NOMO-1 treated with DMSO at 0.1 percent for 48 hours (cell line): Measurements from ENCODE around the gene ARHGEF12.

Experiments
- DNase-seq: peaks from one replicate; lab custom pipeline; 2025; ENCODE audit not compliant: unreplicated experiment; lab: John Stamatoyannopoulos, UW

ARHGEF12 gene, protein sequence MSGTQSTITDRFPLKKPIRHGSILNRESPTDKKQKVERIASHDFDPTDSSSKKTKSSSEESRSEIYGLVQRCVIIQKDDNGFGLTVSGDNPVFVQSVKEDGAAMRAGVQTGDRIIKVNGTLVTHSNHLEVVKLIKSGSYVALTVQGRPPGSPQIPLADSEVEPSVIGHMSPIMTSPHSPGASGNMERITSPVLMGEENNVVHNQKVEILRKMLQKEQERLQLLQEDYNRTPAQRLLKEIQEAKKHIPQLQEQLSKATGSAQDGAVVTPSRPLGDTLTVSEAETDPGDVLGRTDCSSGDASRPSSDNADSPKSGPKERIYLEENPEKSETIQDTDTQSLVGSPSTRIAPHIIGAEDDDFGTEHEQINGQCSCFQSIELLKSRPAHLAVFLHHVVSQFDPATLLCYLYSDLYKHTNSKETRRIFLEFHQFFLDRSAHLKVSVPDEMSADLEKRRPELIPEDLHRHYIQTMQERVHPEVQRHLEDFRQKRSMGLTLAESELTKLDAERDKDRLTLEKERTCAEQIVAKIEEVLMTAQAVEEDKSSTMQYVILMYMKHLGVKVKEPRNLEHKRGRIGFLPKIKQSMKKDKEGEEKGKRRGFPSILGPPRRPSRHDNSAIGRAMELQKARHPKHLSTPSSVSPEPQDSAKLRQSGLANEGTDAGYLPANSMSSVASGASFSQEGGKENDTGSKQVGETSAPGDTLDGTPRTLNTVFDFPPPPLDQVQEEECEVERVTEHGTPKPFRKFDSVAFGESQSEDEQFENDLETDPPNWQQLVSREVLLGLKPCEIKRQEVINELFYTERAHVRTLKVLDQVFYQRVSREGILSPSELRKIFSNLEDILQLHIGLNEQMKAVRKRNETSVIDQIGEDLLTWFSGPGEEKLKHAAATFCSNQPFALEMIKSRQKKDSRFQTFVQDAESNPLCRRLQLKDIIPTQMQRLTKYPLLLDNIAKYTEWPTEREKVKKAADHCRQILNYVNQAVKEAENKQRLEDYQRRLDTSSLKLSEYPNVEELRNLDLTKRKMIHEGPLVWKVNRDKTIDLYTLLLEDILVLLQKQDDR (N-terminal part only)

DNA sequence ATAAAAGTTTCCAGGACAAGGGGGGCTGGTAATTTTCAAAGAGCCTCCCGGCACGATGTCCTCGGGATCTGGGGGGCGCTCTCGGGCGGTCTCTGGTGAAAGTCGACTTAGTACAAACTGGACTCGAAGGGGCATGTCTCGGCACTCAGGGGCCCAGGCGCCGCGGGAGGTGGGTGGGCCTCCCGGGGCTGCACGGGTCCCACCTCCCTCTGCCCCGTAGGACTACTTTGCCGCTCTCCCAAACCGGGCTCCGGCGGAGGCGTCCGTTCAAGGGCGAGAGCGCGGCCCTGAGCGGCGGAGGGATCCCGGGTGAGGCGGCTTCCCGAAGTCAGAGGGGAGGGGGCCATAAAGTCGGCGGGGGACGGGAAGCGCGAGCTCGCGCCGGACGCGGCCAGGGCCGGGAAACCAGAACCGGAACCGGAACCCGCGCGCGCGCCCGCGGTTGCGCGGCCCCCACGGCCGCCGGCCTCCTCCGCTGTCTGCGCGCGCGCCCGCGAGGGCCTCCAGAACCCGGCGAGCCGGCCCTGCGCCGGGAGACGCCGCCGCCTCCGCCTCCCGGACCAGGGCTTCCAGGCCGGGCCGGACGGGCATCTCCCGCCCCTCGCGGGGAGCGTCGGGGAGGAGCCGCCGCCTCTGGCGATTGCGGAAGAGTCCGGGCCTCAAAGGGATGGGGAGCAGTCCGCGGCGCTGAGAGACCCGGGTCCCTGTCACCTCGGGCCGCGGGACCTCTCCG is at the start of gene ARHGEF12:
TSS of gene ARHGEF12 (plus strand) at position 506 of the 733 bp plus-strand sequence. CDS start 831 bp downstream, outside the sequence.
- DNase-seq, result peak; percentile 11

DNA sequence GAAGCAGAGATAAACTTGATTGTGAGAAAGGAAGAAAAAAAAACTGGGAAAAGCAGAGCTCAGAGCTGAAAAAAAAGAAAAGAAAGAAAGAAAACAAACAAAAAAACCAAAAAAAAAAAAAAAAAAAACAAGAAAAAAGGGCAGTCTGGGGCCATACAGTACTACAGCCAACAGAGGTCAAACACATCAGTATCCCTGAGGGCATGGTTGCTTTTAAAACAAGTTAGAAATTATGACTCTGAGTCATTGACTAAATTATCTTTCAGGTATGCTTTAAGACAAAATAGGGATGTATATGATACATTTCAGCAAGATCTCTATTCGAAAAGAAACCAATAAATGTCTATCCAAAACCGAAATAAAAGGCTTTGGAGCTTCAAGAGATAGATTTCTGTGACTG is 48.2 kb upstream of the ARHGEF12 start:
- no peak for DNase-seq

DNA sequence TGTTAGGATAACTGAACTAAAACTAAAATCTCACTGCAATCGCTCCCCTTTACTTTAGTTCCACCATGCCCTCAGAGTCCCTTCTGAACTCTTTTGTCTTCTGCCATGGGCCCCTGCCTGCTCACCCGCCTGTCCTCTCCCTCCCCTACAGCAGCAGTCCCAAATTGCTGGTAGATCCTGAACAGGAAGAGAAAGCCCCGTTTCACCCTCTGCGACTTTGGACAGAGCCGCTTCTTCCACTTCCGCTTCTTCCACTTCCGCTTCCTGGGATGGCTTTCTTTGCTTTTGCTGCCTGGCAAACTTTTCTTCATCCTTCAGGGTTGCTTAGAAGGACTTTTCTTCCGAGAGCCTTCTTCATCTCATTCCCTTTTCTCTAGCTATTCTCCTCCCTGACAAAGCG is 46.8 kb upstream of the ARHGEF12 start:
- peak; percentile 18 for DNase-seq

DNA sequence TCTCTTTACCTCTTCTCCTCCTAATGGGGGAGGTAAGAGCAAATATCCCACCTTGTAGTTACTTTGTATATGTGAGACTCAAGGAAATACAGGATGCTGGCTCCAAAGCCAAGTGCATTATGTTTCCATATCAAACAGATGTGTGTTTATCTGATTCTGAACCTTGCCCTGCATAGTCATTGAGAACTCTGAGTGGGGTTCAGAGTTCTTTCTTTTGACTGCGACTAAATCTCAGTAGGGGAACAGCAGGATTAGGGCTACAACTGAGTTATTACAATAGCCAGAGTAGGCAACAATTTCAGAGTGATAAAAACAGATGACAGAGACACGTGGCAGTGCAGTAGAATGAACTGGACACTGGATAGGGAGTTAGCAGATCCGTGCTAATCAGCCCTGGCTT is 45.3 kb upstream of the ARHGEF12 start:
- DNase-seq, result no peak

DNA sequence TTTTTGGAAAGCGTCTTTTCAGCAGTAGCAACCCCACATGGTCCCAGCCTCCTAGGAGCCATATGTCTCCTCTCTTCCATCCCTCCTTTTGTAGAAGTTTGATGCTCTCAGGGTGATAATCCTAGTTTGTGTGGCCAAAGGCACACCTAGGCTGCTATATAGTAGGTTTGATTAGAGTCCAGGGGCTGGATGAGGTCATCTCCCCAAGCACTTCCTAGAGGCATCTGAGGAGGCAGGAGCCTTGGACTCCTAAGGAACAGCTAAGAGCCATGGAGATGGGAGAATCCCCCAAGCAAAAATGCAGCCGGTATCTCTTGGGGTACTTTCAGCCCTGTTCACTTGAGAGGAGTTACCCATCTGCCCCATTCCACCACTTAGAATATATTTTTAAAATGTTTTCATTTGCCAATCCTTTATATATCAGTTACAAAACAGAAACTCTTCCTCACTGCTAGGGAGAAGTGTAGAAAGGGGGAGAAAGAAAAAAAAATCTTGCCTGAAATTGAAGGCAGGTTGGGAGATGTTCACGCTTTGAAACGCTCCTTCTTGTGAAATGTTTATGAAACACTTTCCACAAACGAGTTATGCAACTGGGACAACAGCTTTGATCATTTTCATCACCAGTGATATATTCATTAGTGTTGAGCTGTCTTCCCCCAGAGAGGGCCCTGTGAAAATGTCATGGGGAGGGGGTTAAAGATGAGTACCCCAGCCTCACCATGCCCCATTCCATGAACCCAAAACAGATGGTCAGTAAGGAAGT is 43.0 kb upstream of the ARHGEF12 start:
- peak; percentile 70 for DNase-seq

DNA sequence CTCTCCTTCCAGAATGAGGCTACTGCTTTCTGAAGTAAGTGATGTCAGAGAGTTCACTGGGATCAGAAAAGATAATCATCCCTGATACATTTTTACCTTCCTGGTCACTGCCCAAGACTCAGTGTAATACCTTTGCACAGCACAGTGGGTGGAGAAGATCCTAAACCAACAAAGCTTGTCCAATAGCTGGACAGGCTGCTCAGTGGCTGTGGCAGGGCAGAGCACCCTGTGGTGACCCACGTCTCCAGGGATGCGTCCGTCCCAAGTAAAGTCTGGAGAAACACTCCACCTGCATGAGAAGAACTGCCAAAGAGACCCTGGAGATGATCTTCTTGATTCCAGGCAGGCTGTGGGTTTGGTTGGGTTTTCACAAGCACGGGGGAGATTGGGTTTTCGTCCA is 42.1 kb upstream of the ARHGEF12 start:
- DNase-seq, result no peak

DNA sequence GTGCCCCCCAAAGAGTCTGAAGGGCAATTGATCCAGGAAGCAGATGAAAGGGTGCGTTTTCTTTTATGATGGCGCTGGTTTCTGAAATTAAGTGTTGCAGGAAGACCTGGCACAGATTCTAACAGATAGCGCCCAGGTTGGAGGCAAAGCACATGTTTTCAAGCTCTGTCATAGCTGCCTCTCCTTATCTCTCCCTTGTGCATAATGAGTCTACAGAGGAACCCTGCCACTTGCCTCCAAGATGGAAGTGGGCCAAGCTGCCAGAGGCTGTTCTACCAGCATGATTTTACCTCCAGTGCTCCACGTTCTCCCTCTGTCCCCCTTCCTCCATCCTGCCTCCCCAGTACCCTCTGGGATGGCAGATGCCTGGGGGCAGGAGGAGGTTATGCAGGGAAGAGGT is 41.1 kb upstream of the ARHGEF12 start:
- no peak for DNase-seq

DNA sequence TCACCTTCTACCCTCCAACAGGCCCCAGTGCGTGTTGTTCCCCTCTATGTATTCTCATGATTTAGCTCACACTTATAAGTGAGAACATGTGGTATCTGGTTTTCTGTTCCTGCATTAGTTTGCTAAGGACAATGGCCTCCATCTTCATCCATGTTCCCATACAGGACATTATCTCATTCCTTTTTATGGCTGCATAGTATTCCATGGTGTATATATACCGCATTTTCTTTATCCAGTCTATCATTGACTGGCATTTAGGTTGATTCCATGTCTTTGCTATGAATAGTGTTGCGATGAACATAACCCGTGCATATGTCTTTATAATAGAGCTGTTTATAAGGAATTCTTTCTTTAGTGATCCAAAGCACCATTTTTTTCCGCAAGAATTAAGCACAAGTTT is 39.7 kb upstream of the ARHGEF12 start:
- DNase-seq, result no peak

DNA sequence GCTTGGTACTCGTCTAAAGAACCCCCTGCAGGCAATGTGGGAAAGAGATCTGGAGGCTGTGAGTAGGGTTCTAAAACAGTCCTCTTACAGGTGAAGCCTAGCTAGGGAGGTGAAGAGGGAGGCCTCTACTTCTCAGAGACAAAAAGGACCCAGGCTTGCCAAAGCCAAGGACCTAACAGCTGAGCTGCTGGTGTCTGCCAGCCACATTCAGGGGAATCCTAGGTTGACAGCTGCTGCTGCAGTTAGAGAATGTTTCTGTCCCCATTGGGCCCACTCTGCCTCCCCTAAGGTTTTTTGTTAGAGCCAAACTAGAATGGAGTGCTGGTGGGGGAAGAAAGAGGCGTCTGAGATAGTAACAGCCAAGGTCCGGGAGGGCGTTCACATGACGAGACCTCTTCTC is 37.8 kb upstream of the ARHGEF12 start:
- DNase-seq, result no peak

DNA sequence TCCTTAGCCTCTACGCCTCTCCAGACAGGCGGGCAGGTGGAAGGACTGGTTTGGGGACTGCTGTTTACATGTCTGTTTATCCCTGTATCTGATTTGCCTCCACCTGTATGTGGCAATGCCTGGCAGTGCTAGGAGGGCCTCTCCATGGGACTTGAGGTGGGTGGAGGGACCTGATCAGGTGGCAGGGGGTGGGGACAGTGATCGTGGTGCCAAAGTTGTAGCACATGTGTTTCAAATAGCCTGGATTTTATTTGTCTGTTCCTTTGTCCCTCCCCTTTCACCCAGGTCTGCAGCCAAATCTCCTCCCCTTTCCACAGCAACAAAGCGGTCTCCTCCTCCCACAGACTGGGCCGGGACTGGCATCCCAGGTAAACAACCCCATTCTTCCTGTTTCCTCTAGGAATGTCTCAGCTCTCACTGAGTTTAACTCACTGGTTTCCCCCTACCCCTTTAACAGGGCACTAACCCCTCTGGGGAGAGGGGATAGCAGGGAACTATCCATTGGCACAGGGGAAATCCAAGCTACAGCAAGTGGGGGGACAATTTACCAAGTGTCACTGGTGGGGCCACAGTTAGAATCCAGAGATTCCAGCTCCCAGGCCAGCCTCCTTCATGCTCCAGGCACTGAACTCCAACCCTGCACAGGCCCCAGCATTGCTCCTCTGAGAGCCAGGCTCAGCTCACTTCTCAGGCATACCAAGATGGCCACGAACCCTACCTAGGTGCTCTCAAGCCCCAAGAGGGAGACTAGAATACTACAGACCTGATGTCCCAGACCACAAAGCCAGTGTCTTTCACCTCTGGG is 34.0 kb upstream of the ARHGEF12 start:
- DNase-seq, result no peak

DNA sequence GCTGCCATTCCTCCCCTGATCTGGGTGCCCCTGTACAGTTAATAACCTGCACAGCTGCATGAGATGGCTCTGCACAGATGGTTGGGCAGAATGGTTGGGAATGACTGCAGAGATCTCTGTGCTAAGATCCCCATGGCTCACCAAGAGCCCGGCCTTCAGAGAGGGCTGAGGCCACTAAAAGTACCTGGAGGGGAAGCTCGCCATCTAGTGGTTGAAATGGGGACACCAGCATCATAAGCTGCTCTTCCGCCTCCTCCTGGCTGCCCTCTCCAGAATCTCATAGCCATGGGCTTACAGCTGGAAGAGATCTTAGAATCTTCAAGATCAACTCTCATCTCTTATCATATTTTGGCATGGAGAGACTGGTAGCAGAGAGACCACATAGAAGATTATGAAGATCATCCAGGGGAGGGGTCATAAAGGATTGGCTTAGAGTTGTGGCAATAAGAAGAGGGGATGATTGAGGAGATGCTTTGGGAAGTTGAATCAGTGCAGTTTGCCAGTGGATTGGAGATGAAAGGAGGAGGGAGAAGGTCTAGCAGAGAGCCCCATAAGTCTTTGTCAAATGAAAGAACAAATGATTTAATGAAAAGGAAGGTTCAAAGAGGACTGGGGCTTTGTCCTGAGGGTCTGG is 33.1 kb upstream of the ARHGEF12 start:
- DNase-seq, result peak; percentile 62

DNA sequence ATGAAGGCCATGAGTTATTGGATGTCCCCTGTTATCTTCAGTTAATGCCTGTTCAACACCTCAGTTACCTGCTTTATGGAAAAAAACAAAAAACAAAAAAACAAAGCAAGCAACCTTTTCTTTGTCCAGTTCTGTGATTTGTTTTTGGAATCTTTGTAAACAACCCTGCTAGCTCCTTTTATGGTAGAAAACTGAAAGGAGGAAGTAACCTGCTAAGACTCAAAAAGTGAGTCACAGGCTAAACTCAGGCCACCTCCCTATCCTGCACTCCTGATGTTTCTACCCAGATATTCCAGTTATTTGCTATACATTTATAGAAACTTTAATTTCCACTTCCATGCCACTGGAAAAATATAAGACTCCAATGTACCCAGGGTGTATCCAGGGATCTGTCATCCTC is 31.7 kb upstream of the ARHGEF12 start:
- peak; percentile 15 for DNase-seq

DNA sequence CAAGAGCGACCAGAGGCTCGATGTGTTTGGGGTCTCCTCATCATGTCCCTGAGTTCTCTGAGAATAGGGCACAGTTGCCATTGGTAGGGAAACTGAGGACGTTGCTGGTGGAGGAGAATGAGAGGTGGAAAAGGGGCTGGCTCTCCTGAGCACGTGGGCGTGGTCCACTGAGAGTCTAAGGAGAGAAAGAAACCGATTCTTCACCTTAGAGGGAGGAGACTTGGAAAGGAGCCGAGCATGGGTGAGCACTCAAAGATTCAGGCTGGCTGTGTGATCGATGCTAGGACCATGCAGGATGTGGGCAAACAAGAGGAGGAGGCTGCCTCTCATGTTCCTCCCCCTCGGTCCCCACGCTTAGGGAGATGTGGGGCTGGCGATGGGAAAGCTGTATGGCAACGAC is 30.9 kb upstream of the ARHGEF12 start:
- DNase-seq, result no peak

DNA sequence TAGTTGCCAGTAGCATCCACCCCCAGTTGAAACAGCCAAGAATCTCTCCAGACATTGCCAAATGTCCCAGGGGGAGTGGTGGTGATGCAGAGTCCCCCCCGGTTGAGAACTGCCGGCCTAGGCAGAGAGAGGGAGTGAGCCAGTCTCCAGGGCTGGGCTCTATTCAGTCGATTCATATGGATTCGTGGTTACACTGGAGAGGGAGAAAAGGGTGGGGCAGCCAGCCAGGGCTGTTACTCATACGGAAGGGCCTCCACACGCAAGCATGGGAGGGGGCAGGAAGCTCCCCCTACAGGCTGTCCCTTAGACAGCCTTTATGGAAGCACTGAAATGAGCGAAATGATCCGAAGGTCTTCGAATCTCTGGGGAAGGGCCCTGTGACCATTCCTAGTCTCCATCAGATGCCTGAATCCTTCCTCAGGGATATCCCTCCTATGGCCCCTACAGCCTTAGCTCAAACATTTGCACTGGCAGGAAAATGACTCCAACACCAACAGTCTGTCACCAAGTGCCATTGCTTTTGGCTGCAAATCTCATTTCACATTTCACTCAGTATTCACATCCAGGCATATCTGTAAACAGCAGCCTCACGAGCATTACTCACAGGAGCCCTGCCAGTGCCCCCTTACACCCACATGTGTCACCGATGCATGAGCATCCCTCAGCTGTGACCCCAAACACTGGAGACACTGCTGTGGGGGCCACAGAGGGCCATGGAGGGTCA is 29.5 kb upstream of the ARHGEF12 start:
- no peak for DNase-seq

DNA sequence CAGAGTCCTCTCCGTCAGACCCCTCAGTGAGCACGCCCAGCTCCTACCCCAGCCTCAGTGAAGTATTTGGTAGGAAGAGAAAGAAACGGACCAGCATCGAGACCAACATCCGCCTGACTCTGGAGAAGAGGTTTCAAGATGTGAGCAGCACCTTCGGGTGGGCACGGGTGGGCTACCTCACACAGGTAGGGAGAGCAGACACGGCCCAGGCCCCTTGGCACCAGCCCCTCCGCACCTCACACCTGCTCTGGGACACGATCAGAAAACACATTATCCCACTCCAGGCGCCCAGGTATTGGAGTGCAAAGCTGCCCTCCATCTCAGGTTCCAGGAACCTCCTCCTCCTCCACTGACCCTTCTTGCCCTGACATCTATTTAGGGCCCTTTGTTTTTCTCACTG is 28.7 kb upstream of the ARHGEF12 start:
- no peak for DNase-seq

DNA sequence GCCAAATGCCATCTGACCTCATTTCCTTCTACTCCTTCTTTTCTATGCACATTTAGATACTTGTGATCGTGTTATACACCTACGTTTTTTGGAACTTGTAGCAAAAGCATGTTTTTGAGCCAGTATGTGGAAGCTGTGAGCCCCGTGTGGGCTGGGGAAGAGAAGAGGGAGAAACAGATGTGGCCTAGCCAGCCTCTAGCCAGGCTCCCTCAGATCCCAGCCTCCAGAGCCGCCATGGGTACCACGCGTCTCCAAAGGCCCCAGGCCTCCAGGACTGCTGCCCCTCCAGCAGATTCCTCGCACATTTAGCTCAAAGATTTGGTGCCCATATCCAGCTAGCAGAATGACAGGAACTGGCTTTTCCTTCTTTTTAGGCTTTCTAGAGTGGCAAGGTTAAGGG is 28.1 kb upstream of the ARHGEF12 start:
- no peak for DNase-seq

DNA sequence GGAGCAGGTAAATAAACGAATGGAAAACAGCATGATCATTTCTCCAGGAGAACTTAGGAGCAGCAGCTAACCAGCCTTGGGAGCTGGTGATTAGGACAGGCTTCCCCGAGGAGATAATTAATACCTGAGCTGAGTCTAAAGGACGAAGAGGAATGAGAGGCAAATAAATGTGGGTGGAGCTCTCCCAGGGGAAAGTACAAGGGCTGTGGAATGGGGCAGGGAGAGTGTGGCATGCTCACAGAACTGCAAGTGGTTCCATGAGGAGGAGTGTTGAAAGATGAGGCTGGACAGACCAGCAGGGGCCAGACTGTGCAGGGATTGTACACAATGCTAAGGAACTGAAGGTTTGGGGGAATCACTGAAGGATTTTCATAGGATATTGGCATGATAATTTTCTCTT is 25.3 kb upstream of the ARHGEF12 start:
- DNase-seq, result no peak

DNA sequence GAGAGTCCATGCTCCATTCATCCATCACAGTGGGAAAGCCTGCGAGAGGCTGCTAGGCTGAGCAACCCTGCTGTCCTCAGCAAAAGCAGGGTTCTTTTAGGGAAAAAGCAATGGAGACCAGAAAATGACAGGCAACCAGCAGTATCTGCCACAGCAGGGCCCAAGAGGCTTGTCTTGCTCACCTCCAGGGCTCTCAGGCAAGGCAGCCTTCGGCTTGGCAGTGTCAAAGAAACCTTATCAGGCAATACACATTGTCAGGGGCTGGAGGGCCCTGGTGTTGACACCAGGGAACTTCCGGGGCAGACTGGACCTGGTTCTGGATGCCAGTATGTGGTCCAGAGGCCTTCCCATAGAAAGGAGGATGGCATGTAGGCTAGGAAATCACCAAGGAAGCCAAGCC is 21.4 kb upstream of the ARHGEF12 start:
- no peak for DNase-seq
